Gastrocnemius medialis (tissue), 4 donors: Measurements from ENCODE around the gene ZFP91.

Experiments
- POLR2A ChIP-seq, 2 donors: fragments of 450-650 bp; IDR thresholded peaks; one replicate each; pipeline ENCODE4 v1.6.1; 2017; ENCODE audit warnings: antibody characterized with exemption in 2 of 2, mild to moderate bottlenecking in 2 of 2, moderate library complexity in 2 of 2
- TF ChIP-seq, protein P1 (sequence below), 5 experiments: fragments of 450-650 bp in 3 of 5; fragments of 200-600 bp in 2 of 5; sonication (generic) in 2 of 5; IDR thresholded peaks in 4 of 5; conservative IDR thresholded peaks in 1 of 5; 1 replicate in 4 of 5; 2 replicates in 1 of 5; pipeline ENCODE4 v1.5.1; 2016 to 2019; ENCODE audit warnings: antibody characterized with exemption in 5 of 5, mild to moderate bottlenecking in 3 of 5, moderate library complexity in 3 of 5

DNA sequence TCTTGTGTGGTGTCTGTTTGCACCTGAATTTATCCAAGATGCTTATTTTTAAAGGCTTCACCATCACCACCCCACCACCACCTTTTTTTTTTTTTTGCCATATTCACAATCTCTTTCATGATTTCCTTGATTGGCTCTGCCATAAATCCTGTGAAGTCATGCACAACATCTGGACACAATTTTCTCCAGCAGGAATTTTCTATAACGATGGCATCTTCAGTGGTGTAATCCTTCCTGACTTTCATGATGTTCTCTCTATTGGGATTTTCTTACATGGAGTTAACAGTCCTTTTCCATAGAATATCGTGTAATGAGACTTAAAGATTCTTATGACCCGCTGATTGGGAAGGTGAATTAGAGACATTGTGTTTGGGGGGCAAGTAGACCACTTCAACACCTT lies 17.8 kb downstream of the ZFP91 start:
- TF ChIP-seq, protein P1, sequence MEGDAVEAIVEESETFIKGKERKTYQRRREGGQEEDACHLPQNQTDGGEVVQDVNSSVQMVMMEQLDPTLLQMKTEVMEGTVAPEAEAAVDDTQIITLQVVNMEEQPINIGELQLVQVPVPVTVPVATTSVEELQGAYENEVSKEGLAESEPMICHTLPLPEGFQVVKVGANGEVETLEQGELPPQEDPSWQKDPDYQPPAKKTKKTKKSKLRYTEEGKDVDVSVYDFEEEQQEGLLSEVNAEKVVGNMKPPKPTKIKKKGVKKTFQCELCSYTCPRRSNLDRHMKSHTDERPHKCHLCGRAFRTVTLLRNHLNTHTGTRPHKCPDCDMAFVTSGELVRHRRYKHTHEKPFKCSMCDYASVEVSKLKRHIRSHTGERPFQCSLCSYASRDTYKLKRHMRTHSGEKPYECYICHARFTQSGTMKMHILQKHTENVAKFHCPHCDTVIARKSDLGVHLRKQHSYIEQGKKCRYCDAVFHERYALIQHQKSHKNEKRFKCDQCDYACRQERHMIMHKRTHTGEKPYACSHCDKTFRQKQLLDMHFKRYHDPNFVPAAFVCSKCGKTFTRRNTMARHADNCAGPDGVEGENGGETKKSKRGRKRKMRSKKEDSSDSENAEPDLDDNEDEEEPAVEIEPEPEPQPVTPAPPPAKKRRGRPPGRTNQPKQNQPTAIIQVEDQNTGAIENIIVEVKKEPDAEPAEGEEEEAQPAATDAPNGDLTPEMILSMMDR (IDR thresholded peaks at IDR 0.05 in 4 of 5, conservative IDR thresholded peaks at IDR 0.05 in 1 of 5): no peak
- TF ChIP-seq POLR2A (IDR thresholded peaks at IDR 0.05): no peak
